ENCODE results near the gene NSDHL.

NSDHL gene

DNA sequence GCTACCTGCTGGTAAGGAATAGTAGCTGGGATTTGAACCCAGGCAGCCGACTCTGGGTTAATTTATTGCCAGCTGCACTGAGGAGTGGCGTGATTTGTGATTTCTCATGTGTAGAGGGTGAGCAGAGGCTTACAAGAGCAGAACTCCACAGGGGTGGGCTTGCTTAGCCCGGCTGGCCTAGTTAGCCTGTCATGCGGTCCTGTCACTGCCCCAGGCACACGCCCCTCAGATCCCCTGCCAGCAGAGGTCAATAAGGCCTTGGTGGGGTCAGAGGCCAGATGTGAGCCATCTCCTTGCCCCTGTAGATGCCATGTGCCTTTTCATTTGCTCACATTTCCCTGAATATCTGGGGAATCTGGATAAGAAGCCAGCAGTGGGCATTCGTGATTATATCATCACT, 13.4 kb downstream of the NSDHL start:
- DNase-seq (ENCODE audit: low read depth in 2 of 2), result no peak

DNA sequence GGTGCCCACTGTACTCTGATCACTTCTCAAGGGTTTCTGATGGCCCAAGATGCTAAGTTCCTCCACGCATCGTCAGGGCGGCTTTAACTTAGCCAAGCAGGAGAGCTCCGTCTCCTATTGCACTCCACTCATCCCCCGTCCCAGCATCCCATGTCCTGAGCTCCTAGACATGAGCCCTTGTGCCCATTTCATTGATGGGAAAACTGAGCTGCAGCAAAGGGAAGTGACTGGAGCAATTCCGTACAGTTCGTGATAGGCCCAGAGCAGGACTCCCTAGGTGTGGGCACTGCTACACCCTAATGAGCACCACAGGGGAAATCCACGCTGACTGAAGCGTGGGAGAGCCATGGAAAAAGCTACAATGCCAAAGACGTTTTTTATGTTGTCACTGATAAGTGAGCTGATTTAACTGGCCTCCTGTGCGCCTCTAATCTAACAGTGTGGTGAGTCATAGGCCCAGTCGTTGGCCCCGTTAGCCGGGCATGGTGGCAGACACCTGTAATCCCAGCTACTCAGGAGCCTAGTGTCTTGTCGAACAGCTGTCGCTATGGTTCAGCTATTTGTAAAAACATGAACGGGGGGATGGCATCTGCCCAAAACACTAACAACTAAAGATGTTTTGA, 14.9 kb downstream of the NSDHL start:
- DNase-seq (ENCODE audit: low read depth in 2 of 2), result no peak

DNA sequence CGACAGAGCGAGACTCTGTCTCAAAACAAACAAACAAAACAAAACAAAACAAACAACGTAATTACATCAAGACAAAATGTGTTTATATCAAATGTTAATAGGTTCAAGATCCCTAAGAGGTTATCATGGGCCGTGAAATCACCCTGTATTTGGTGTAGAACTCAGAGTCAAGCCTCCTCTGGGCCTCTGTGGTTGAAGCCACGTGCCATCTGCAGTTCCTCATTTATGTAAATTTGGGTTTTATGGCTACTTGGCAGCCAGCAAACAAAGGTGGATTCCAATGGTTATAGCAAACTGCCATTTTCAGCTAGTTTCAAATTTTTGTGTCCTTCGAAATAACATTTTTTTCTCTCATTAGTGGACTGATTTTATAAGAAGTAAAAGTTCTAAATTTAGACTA, 16.4 kb downstream of the NSDHL start:
- DNase-seq (ENCODE audit: low read depth in 2 of 2), result no peak

DNA sequence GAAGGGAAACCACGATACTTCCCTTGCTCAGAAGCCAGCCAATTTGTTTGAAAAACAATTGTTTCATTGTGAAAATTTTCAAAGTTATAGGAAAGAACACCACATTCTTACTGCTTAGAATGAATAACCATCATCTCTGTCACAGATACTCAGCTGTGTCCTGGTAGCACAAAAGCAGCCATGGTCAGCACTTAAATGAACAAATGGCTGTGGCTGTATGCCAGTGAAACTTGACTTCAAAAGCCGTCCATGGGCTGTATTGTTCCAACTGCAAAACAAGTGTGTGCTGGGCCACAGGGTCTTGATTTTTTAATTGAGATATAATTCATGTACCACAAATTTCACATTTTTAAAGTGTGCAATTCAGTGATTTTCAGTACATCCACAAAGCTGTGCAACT, 19.6 kb downstream of the NSDHL start:
- DNase-seq (ENCODE audit: low read depth in 2 of 2), result no peak

DNA sequence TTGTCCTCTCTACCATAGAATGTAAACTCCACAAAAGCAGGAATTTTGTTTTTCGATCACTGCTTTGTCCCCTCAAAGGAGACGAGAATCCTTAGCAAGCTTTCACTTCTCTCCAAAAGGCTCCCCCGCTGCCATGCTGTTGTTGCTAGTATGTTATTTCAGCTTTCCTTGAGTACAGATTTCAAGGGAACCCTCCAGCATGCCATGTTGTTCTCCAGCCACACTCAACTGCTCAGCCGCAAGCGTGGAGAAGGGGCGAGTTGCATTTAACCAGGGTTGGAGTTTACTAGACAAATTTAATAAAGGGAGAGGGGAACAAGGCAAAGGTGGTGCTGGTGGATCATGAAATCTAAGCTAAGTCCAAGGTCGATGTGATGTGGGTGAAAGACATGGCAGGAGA, 23.1 kb downstream of the NSDHL start:
- no peak for DNase-seq (ENCODE audit: low read depth in 2 of 2)

DNA sequence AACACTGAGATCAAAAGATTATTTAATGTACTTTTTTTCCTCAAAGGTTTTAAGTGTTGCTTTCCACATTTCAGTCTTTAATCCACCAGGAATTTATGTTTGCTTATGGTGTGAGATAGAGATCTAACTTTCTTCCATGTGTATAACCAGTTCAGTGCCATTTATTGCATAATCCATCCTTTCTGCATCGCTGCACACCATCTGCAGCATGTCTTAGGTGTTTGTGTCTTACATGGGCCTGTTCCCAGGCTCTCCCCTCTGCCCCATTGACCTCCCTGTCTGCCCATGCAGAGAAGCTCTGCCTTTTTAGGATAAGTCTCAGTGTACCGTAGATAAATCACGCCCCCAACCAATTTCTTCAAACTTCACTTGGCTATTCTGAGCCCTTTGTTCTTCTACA, 30.3 kb downstream of the NSDHL start:
- no peak for DNase-seq (ENCODE audit: low read depth in 2 of 2)

DNA sequence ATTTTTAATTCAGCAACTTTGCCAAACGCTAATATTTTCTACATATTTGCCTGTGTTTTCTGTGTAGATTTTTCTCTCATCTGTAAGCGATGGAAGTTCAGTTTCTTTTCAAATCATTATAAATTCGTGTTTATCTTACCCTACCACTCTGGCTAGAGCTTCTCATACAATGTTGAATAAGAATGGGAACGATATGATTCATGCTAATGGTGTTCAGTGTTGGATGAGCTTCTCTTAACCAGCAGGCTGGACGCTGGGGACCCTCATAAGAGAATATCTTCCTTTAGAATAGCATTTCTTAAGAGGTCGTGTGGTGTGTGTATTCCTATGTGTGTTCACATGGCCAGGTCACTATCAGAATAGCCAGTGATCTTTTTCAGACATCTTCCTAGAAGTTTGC, 31.0 kb downstream of the NSDHL start:
- no peak for DNase-seq (ENCODE audit: low read depth in 2 of 2)

DNA sequence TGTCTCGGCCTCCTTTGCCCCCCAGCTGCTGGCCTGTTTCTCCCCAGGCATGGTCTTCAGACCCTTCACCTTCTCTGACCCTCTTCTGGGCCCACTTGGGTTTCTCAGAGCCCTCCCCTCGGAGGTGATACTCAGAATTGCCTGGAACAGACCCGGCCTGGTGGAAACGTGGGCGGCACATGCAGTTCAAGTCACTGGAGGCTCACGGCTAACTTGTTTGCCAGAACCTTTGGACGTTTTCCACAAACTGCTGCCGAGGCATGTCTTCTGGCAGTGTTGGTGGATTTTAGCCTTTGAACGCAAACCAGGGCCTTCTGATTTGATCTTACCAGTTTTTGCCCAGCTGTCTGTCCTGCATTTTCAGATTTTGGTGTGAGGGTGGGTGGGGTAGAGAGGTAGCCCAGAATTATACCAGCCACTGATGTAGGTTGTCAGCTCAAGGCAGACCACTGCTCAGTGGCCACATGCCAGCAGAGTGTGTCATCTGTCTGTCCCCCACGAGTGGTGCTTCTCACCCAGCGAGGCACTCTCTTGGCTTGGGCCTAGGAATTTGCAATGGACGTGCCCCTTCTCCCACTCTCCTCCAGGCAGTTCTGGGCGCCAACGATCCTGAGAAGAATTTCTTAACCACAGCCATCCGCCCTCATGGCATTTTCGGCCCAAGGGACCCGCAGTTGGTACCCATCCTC, 34.5 kb downstream of the NSDHL start:
- no peak for DNase-seq (ENCODE audit: low read depth in 2 of 2)

DNA sequence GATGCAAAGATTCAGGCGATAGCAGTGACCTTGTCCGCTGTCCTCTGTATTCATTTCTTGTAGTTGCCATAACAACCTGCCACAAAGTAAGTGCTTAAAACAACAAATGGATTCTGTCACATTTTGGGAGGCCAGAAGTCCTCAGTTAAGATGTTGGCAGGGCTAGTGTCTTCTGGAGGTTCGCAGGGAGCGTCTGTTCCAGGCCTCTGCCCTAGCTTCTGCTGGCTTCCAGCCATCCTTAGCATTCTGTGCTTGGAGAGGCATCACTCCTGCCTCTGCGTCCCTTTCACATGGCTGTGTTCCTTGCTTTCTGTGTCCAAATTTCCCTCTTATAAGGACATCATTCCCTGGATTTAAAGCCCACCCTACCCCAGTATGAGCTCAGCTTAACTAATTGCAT, 35.5 kb downstream of the NSDHL start:
- no peak for DNase-seq (ENCODE audit: low read depth in 2 of 2)

DNA sequence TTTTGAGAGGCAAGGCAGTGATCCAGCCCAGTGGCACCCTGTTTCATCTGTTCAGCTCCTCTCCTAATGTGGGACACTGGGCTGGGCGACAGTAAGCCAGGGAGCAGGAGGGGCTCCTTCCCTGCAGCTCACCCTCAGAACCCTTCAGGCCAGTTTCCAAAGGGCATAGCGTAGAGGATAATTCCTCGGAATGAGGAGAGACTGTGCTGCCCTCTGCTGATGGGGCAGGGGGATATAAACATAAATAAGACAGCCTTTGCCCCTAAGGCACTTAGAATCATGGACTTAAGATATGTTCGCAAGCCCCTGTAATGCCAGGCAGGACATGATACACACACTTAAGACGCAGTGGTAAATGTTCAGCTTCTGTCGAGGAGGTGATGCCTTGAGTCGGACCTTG, 39.1 kb downstream of the NSDHL start:
- DNase-seq (ENCODE audit: low read depth in 2 of 2), result no peak

DNA sequence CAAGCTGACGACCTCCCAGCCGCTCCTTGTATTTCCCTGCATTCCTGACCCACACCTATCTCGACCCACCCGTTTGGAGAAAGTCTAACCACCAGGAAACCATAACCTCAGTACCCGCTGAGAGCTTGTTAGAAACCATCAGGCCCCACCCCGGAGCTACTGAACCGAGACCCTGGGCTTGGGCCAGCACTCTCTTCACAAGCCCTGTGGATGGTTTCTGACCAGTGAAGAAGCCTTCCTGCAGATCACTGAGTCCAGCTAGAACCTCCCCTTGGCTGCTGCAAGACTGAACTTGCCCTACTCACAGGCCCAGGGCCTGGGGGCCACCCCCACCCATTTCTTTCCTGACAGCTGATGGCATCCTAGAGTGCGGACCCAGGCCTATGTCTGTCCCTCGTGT, 40.4 kb downstream of the NSDHL start:
- DNase-seq (ENCODE audit: low read depth in 2 of 2), result no peak

DNA sequence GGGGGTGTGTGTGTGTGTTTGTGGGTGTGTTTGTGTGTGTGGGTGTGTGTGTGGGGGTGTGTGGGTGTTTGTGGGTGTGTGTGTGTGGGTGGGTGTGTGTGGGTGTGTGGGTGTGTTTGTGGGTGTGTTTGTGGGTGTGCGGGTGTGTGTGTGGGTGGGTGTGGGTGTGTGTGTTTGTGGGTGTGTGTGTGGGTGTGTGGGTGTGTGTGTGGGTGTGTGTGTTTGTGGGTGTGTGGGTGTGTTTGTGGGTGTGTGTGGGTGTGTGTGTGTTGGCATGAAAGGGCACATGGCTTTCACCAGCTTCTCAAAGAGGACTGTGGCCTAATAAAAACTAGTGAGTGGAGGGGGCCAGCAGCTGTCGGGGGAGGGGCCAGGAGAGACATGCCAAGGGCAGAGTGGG, 41.7 kb downstream of the NSDHL start:
- no peak for DNase-seq (ENCODE audit: low read depth in 2 of 2)

DNA sequence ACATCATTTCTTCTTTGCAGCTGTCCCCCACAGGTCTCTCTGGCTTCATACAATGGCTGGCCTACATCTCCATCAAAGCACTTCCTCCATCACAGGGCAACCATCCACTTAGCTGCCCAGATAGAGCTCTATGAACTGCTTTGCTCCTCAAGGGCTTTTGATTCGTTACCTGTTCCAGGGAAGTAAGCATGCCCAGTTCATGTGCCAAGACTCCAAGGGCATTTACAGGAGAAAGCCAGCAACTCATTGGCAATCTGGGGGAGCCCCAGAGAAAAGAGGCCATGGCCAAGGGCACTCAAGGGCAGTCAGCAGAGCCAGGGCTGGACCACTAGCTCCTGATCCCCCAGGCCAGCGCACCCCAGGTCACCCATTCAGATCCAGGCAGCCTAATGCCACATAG, 42.5 kb downstream of the NSDHL start:
- no peak for DNase-seq (ENCODE audit: low read depth in 2 of 2)

DNA sequence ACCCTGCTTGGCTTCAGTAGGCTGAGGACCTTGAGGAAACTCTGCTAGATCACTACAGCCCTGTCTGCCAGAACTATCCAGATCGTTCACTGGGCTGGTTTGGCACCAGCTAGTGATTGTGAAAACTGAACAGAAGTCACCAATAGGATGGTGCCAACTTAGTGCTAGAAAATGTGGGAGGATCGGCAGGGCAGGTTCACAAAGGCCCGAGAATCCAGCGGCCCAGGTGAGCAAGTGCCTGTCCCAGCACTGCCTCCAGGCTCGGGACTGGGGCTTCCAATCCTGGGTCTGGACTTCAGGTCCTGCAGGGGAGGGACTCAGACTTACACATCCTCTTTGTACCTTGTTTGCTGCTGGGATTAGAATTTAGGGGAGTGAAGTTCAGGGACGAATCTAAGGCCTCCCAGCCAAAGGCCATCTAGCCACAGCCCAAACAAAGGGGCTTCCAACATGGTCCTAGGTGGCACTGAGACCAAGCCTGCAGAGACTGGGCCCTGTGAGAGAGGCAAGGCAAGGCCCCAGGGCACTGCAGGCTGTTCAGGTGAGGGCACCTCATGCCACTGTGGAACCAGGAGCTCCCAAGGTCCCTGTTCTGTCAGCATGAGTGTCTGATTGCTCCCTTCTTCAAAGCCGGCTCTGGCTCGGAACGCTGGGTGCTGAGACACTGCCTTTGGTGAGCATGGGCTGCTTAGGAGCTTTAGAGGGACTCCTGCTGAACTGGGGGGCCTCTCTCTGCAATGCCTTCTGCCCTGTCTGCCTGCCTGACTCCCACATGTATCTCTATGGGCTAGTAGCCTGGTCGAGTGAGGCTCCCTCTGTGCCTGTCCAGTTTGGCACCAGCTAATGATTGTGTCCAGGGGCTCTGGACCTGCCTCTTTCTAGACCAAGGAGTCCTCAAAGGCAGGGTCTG, 46.3 kb downstream of the NSDHL start:
- DNase-seq (ENCODE audit: low read depth in 2 of 2), result no peak

DNA sequence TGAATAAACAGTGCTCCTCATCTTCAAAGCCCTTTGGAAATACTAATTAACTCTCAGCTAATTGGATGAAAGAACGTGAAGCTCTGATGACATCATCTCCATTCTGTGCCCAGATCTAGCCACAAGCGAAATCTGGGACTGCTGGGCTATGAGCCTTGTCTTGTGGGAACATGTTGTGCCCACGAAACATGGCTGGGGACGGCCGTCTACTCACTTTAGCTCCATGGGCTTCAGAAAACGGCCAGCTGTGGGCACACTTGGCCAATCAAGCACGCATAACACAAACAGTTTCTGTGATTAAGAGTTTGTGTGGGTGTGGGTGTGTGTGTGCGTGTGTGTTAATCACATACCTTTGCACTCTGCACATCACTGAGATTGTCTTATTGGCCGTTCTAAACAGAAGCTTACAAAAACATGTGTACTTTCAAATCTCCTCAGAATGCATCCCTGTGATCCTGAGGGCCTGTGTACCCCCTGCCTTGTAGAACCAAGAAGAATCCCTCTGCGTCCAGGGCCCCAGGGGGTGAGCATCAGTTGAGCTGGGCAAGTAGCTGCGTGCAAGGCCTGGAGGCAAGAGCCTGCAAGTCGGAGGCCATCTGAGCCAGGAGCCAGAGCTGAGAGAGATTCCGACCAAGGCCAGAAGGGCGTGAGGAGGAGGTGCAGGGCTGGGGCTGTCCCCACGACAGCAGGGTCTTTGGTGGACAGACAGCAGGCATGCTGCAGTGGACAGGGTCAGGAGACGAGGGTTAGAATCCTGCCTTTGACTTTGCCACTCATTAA, 48.3 kb downstream of the NSDHL start:
- DNase-seq (ENCODE audit: low read depth in 2 of 2), result no peak

DNA sequence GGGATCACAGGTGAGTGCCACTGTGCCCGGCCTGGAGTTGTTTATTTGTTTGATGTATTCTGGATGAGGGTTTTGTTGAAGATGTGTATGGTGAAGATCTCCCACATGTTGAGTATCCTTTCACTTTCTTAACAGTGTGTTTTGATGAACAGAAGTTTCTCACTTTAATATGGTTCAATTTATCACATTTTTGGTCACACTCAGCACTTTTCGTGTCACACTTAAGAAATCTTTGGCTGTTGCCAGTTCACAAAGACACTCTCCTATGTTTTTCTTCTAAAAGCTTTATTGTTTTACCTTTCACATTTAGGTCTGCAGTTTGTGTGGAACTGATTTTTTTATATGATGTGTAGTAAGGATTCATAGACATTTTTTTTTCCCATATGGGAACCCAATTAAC, 50.4 kb downstream of the NSDHL start:
- no peak for DNase-seq (ENCODE audit: low read depth in 2 of 2)

DNA sequence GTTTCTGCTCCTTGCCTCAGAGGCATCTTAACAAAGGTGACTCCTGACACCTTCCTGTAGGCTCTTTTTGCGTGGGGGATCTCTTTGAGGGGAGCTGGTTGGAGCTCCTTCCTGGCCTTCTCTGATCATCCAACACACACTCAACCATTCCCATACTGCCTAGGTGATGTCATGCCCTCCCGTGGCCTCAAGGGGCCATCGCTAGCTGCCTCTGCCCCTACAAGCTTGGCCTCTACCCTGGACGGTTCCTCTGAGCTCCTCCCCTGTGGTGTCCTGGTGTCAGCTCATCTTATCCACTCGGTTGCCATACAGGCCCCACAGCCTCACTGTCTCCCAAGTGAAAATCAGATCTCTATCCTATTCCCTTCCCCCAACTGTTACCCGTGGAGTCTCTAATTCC, 53.3 kb downstream of the NSDHL start:
- DNase-seq (ENCODE audit: low read depth in 2 of 2), result no peak

DNA sequence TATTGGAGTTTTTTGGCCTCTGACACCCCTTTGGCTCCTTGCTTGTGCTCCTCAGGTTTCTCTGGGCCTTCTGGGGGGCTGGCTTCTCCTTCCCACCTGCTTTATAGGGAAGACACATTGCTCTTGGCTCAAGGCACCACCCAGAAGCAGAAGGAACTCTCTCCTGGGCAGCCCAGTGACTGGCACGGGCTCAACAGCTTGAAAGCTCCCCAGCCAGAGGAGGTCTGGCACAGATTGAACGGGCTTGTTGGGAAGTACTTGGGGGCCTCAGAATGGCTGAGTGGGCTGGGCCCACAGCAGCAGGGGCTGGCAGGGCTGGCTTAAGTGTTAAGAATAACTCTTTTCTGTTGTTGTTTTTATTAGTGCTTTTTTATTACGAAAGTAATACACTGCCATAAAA, 55.9 kb downstream of the NSDHL start:
- DNase-seq (ENCODE audit: low read depth in 2 of 2), result no peak

DNA sequence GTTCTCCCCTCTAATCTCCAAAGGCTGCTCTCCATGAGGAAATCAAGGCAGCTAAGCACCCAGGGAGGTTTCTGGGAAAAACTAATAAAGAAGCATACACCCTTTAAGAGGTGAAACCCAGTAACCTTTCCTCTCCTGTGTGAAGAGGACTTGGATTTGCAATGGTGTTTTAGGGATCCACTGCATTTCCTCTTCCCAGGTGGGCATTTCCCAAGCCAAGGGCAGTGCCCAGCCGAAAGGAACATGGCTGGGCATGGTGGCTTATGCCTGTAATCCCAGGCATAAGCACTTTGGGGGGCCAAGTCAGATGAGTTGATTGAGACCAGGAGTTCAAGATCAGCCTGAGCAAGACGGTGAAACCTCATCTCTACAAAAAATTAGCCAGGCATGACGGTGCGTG, 61.6 kb downstream of the NSDHL start:
- no peak for DNase-seq (ENCODE audit: low read depth in 2 of 2)

DNA sequence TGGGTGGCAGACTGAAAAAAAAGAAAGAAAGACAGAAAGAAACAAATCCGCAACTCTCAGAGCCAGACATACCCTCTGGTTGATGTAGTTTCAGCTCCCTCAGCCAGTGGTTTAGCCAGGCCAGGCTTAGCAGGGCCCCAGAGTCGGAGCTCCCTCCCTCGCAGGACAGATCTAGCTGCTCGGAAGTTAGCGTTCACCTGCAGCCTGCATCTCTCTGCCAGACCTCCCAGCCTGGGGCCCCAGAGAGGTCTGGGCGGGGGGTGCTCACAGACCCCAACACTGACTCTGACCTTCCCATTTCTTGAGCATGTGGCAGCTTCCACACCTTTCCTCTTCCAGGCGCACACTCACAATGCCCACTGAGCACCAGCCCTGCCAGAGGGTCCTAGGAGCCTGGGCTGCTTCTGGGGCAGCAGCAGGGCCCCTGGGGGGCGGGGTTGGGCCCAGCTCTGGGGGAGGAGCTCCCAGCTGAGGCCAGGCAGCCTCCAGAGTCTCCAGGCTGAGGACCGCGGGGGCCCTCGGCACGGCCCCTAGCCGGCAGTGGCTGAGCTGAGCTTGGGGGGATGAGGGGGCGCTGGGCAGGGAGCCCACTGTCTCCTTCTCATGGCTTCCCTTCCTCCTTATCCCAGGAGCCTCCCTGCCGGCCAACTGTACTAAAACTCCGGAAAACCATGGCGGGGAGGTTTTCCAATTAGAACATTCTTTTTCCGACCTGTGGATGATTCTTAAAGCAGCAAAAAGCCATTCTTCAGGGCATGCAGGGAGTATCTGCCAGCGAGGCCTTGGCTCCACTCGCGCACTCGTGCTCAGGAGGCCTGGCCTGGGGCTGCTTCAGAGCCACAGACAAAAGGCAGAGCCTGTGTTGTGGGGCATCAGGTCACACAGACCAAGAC, 62.4 kb downstream of the NSDHL start:
- no peak for DNase-seq (ENCODE audit: low read depth in 2 of 2)

DNA sequence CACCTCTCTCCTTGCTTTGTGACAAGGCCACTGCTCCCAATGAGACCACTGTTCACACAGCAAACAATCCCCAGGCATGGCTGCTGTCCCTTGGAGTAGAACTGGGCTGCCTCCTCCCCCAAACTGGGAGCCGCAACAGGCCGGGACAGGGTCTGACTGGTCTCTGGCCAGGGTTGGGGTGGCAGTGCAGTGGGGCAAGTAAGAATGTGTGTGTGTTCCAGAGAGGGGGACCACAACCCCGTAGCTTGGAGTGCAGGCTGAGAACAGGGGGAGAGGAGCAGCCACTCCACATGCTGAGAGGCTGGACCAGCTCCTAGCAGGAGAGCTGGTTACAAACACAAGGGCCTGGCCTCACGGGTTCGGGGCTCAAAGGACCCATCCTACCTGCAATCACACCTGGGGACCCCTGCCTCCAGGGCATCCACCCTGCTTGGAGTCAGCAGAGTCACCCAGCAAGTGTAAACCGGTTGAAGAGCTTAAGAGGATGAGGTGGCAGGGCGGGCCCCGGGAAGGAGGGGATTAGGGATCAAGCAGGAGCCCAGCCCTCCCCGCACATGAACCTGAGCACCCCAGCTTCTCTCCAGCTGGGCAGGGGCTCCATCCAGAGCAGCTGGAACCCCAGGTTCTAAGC, 63.2 kb downstream of the NSDHL start:
- no peak for DNase-seq (ENCODE audit: low read depth in 2 of 2)

All from stimulated activated CD4-positive, alpha-beta T cell treated with anti-CD3 and anti-CD28 coated beads, Interleukin-1b, Interleukin-23, amount 100 ng/mL, for 1 hour (primary cell).